IPS DF 4.7 (cell line): ENCODE results near the gene MACROD1.

Source experiments
- DNase-seq: peaks from one replicate; pipeline ENCODE4 v3.0.0-alpha.2; 2013; ENCODE audit warnings: low spot score; ENCODE audit errors: extremely low read depth

The MACROD1 gene

DNA sequence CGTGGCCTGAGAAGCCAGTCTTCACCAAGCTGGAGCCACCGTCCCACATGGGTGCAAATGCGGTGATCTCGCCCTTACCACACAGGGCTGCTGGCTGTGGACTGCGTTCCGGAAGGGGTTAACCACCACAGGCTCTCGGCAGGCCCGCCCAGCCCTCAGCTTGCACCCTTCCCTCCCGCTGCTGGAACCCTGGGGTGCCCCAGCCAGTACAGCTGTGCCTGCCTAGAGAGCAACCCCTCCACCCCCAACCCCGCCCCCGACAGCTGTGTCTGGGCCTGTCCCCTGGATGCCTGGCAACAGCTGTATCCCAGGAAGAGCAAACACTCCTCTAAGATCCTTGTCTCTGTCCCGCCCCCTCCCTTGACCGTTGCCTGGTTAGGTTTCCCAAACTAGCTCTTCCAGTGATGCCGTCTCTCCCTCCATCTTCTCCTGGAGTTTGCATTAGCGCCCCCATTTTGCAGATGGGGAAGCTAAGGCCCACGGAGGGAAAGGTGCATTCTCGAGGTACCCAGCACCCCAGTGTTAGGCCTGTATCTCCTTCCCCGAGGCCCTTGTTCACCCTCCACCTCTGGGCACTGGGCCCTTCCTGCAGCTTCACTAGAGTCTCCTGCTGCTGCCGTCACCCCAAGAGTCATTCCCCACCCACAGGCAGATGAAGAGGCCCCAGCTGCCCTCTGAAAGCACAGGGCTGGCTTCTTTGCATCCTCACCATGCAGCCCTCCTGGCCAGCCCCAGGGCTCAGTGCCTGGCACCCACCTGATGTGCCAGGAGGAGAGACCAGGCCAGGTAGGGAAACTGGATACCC, 204.1 kb downstream of the MACROD1 start:
- DNase-seq: no peak

DNA sequence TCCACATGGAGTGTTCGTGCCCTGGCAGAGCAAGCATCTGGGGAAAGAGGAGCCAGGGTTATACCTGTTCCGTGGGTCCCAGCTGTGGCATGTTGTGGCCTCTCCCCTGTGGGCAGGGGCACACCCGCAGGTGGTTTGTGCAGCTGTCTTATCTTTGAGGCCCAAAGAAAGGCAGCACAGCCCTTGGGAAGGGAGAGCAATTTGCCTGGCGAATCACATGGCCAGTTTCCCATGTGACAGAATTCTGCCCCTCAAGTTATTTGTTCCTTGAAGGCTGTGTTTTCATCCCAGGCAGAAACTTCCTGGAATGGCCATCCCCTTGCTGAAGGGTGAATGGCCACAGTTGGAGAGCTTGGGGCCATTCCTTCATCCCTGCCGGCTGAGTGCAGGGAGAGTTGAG, 207.9 kb downstream of the MACROD1 start:
- no peak for DNase-seq

DNA sequence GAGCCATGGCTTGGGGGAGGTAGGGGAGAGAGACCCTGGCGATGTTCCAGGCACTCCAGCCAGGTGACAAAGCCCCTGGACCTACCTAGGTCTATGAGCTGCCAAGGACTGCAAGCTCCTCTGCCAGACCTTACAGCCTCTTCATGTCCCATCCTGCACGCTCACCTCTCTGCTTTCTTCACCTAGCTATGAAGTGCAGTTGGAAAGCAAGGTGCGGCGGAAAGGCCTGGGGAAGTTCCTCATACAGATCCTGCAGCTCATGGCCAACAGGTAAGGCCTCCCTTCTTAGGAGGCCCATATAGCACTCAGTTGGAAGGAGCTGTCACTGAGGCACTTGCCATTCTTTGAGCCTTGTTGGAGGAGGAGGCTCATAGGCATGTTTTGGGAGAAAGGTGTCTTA, 213.3 kb downstream of the MACROD1 start:
- no peak for DNase-seq

DNA sequence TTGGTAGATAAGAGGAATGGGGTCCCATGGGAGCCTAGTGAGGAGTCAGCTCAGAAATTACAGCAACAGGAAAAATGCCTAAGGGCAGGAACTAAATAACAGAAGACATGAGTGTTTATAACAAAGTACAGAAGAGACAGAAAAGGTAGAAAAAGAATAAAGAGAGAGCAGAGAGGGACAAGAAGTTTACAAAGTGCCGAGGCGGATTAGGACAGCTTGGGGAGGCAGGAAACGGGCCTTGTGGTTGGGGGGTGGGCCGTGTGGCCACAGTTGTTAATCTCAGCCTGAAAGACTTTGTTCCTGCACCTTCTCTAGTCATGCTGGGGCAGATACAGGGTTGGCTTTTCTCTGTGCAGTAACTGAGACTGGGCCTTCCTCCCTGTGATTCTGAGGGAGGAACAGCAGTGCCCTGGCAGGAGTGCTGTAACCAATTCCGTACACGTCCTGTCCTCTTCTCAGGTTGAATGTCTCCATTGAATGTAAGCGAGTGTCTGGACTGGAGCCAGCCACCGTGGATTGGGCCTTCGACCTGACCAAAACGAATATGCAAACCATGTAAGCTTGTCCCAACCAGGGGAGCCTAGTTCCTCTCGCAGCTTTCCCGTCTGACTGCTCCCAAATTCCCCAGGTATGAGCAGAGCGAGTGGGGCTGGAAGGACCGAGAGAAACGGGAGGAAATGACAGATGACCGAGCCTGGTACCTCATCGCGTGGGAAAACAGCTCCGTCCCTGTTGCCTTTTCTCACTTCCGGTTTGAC, 214.0 kb downstream of the MACROD1 start:
- no peak for DNase-seq
